Upper lobe of left lung (tissue), 6 donors: ENCODE results near the gene FNDC3B. TPM values are rescaled to one million over a fixed set of nuclear protein-coding genes. Genes with fewer than 3 reads are reported as not detected.

Experiments used
- ATAC-seq, 2 donors: fragments of 200-7000 bp; cut with Tn5 transposase; one replicate each; pipeline ENCODE4 v1.9.1; 2022; ENCODE audit warnings: mild to moderate bottlenecking in 2 of 2, moderate library complexity in 2 of 2; ENCODE audit not compliant: low FRiP score in 2 of 2
- DNase-seq, 2 donors: peaks; one replicate each; pipeline ENCODE4 v3.0.0-alpha.2; 2019 to 2020
- H3K27ac ChIP-seq, 4 donors: fragments of 200-600 bp; sonication (generic); one replicate each; pipeline ENCODE4 v1.5.1; 2016 to 2019
- H3K27me3 ChIP-seq, 4 donors: fragments of 200-600 bp; sonication (generic); one replicate each; pipeline ENCODE4 v1.5.1; 2017 to 2019
- H3K36me3 ChIP-seq, 4 donors: fragments of 200-600 bp; sonication (generic); one replicate each; pipeline ENCODE4 v1.5.1; 2016 to 2019
- H3K4me1 ChIP-seq, 4 donors: fragments of 200-600 bp; sonication (generic); one replicate each; pipeline ENCODE4 v1.5.1; 2018 to 2019
- H3K4me3 ChIP-seq, 4 donors: fragments of 200-600 bp; sonication (generic); one replicate each; pipeline ENCODE4 v1.5.1; 2017 to 2019; ENCODE audit warnings: mild to moderate bottlenecking in 2 of 4, moderate library complexity in 1 of 4
- H3K9me3 ChIP-seq, 4 donors: fragments of 200-600 bp; sonication (generic); one replicate each; pipeline ENCODE4 v1.5.1; 2018 to 2019
- CTCF ChIP-seq, 6 experiments: fragments of 450-650 bp in 4 of 6; fragments of 200-600 bp in 2 of 6; sonication (generic) in 2 of 6; IDR thresholded peaks; one replicate each; pipeline ENCODE4 v1.5.1; 2016 to 2019; ENCODE audit warnings: antibody characterized with exemption in 6 of 6
- EP300 ChIP-seq, 4 donors: sonication (generic); formaldehyde crosslinking; IDR thresholded peaks; one replicate each; pipeline ENCODE4 v1.5.1; 2017; ENCODE audit warnings: antibody characterized with exemption in 4 of 4, control low read depth in 2 of 4
- POLR2A ChIP-seq, 4 donors: fragments of 450-650 bp; IDR thresholded peaks; one replicate each; pipeline ENCODE4 v1.5.1; 2016 to 2017; ENCODE audit warnings: antibody characterized with exemption in 4 of 4, mild to moderate bottlenecking in 2 of 4
- POLR2AphosphoS5 ChIP-seq, 2 donors: sonication (generic); formaldehyde crosslinking; IDR thresholded peaks; one replicate each; pipeline ENCODE4 v1.5.1; 2017; ENCODE audit warnings: antibody characterized with exemption in 2 of 2
- WGBS, 2 donors: methylation state at CpG; one replicate each; pipeline ENCODE4 v1.1.5; 2017 to 2018; 5-methylcytosine and 5-hydroxymethylcytosine counted together
- total RNA-seq, 6 donors: library from RNA; depleted of rRNA in 4 of 6; stranded (reverse); fragments of >200 nt in 4 of 6; gene quantifications; one replicate each; pipeline versions ENCODE4 v1.1.0 to v1.2.1, GENCODE V29; 2016 to 2021
- donor health status: DM: no; HTN: no; CAD: no; lungs with moderate emphysema.
- donor health status: DM: no; HTN: yes; CAD: no; lungs with severe emphysema.

Gene FNDC3B
- total RNA-seq, 6 donors from 2014 or later: 73.3 to 167 (median 119) TPM

DNA sequence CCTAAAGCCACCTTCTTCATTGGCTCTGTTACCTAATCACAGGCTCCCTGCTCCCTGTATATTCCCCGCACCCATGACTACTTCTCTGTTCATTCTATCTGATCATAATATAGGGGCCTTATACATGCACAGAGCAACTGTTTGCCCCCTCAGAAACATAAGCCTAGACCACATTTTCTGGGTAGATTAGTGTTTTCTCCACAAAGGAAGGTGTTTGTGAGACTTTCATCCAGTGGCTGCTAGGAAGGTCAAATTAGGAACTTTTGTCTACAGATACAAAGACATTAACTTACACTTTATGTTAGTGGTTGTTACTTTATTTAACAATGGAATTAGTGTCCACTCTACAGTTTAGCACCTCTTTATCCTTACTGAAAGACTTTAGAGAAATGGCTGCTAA is 234.0 kb downstream of the FNDC3B start:
- DNase-seq: no peak
- H3K36me3 ChIP-seq: peaks cover 0 to 7% (median 0%) of the 10 kb centered on the region in 4 donors
- H3K4me1 ChIP-seq: peaks cover 0 to 11% (median 2%) of the 10 kb centered on the region in 4 donors
- no peak overlapping the region for H3K4me3 ChIP-seq
- H3K27ac ChIP-seq: no peak overlapping the region
- 97 to 100% methylated on average over 1 of the region's 1 CpG for WGBS, 2 donors
- H3K27me3 ChIP-seq: no peaks in the 10 kb centered on the region
- TF ChIP-seq EP300 (IDR thresholded peaks at IDR 0.05) (no peak), CTCF (IDR thresholded peaks at IDR 0.05) (no peak), POLR2A (IDR thresholded peaks at IDR 0.05) (no peak), POLR2AphosphoS5 (IDR thresholded peaks at IDR 0.05) (no peak)
- H3K9me3 ChIP-seq: no peaks in the 10 kb centered on the region
- ATAC-seq: no peak

- H3K4me3 ChIP-seq: no peak overlapping the region
- ATAC-seq (no peak), DNase-seq (no peak)
- 92 to 95% methylated on average over 2 of the region's 2 CpGs for WGBS, 2 donors
- peaks cover 0 to 24% (median 10%) of the 10 kb centered on the region in 4 donors for H3K4me1 ChIP-seq
- H3K36me3 ChIP-seq: peaks cover 0 to 7% (median 0%) of the 10 kb centered on the region in 4 donors
- no peak overlapping the region for H3K27ac ChIP-seq
- TF ChIP-seq EP300 (IDR thresholded peaks at IDR 0.05): no peak
- TF ChIP-seq POLR2A (IDR thresholded peaks at IDR 0.05): no peak
- TF ChIP-seq POLR2AphosphoS5 (IDR thresholded peaks at IDR 0.05): no peak
- TF ChIP-seq CTCF (IDR thresholded peaks at IDR 0.05): no peak
- H3K9me3 ChIP-seq: no peaks in the 10 kb centered on the region
- no peaks in the 10 kb centered on the region for H3K27me3 ChIP-seq
Observed at GRCh38 chr3:172274906-172275305, 235.5 kb downstream of the FNDC3B start.

- TF ChIP-seq POLR2AphosphoS5 (IDR thresholded peaks at IDR 0.05) (no peak), CTCF (IDR thresholded peaks at IDR 0.05) (no peak), EP300 (IDR thresholded peaks at IDR 0.05) (no peak), POLR2A (IDR thresholded peaks at IDR 0.05) (no peak)
- peaks cover 0 to 7% (median 0%) of the 10 kb centered on the region in 4 donors for H3K36me3 ChIP-seq
- DNase-seq (no peak), ATAC-seq (no peak)
- H3K9me3 ChIP-seq: no peaks in the 10 kb centered on the region
- no peak overlapping the region for H3K4me3 ChIP-seq
- H3K27ac ChIP-seq: no peak overlapping the region
- no peaks in the 10 kb centered on the region for H3K27me3 ChIP-seq
- H3K4me1 ChIP-seq: peaks cover 0 to 24% (median 11%) of the 10 kb centered on the region in 4 donors
- WGBS, 2 donors: 83 to 84% methylated on average over 1 of the region's 1 CpG
Observed at GRCh38 chr3:172275586-172275985, 236.2 kb downstream of the FNDC3B start.

DNA sequence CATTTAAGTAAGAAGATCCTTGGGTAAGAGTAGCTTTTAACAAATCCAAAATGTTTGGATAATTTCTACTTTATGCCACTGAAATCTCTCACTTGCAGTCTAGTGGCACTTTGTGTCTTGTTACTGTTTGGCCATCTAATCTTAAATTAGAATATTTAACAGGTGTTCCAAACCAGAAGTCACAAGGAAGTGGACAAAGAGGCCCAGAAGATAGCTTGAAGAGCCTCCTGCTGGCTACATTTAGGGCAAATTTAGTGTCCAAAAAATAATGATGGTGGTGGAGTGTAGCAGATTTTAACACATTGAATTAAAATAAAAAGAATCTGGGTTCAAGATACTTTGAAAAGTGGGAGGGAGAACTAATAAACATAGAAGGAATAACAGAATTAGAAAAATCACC is 236.7 kb downstream of the FNDC3B start:
- H3K36me3 ChIP-seq: peaks cover 0 to 7% (median 0%) of the 10 kb centered on the region in 4 donors
- ATAC-seq (no peak), DNase-seq (no peak)
- no peak for TF ChIP-seq EP300 (IDR thresholded peaks at IDR 0.05)
- no peak for TF ChIP-seq POLR2A (IDR thresholded peaks at IDR 0.05)
- TF ChIP-seq POLR2AphosphoS5 (IDR thresholded peaks at IDR 0.05): no peak
- peak in 2 of 6 experiments; percentile 7 to 8 for TF ChIP-seq CTCF (IDR thresholded peaks at IDR 0.05)
- no peaks in the 10 kb centered on the region for H3K27me3 ChIP-seq
- H3K4me1 ChIP-seq: peaks cover 0 to 24% (median 11%) of the 10 kb centered on the region in 4 donors
- H3K9me3 ChIP-seq: no peaks in the 10 kb centered on the region
- no peak overlapping the region for H3K4me3 ChIP-seq
- no peak overlapping the region for H3K27ac ChIP-seq

- Histone ChIP-seq H3K9me3 (no peaks in the 10 kb centered on the region), H3K27ac (peak overlapping the region in 1 of 4 donors; percentile 10), H3K27me3 (no peaks in the 10 kb centered on the region), H3K36me3 (peaks cover 0 to 7% (median 0%) of the 10 kb centered on the region in 4 donors), H3K4me3 (no peak overlapping the region), H3K4me1 (peaks cover 0 to 24% (median 11%) of the 10 kb centered on the region in 4 donors)
- ATAC-seq (no peak), DNase-seq (no peak)
- TF ChIP-seq POLR2AphosphoS5 (IDR thresholded peaks at IDR 0.05) (no peak), CTCF (IDR thresholded peaks at IDR 0.05) (no peak), POLR2A (IDR thresholded peaks at IDR 0.05) (no peak), EP300 (IDR thresholded peaks at IDR 0.05) (no peak)
- 94 to 95% methylated on average over 5 of the region's 5 CpGs for WGBS, 2 donors
Observed at GRCh38 chr3:172277151-172277652, 237.8 kb downstream of the FNDC3B start.
